HG02970 (cell line): ENCODE measurements around the gene AADACL2.

ENCODE experiments used
- ATAC-seq: cut with Tn5 transposase; IDR thresholded peaks from one replicate; pipeline ENCODE4 v1.9.1; 2021; ENCODE audit warnings: mild to moderate bottlenecking, moderate library complexity, moderate number of reproducible peaks; ENCODE audit not compliant: unreplicated experiment, low FRiP score

Gene AADACL2

GRCh38 chr3:151796105-151796680 is 62.5 kb downstream of the AADACL2 start:
- ATAC-seq, result no peak

DNA sequence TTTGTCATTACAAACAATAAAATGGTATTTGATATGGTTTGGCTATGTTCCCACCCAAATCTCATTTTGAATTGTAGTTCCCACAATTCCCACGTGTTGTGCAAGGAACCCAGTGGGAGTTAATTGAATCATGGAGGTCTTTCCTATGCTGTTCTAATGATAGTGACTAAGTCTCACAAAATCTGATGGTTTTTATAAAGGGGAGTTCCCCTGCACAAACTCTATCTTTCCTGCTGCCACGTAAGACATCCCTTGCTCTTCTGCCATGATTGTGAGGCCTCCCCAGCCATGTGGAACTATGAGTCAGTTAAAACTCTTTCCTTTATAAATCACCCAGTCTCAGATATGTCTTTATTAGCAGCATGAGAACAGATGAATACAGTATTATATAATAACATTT is 64.7 kb downstream of the AADACL2 start:
- no peak for ATAC-seq

GRCh38 chr3:151800431-151800830 is 66.7 kb downstream of the AADACL2 start:
- no peak for ATAC-seq

DNA sequence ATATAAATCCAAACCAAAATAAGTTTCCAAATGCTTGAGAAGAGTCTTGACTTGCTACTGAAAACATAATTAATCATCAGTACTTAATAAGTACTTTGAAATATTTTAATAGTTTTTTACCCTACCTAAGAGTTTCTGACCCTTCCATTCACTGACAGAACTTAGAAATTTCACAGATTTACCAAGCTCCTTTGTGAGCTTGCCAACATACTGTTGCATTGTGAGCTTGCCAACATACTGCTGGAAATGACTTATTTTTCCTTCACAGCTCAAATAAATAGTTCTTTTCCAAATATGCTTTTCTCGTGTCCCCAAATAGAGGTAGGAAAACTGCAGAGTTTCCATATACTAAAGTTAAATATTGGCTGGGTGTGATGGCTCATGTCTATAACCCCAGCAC is 70.5 kb downstream of the AADACL2 start:
- ATAC-seq, result no peak

DNA sequence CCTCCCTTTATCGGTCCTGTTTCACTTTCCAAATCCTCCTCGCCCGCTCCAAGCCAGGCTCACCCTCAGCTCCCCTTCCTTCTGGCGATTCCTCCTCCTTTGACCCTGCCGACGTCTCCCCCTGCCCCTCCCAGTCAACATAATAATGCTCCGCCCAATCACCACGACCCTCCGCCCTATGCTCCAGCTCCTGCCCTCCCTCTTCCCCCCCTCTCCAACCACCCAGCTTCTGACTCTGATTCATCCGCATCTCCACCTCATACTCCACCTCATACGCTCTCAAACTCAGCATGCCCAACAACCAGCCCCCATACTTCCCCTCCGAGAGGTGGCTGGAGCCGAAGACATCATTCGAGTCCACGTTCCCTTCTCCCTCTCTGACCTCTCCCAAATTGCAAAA is 73.1 kb downstream of the AADACL2 start:
- no peak for ATAC-seq
